Gastrocnemius medialis (tissue), 4 donors: Measurements from ENCODE around the gene PUM1. TPM values are rescaled to one million over a fixed set of nuclear protein-coding genes. Genes with fewer than 3 reads are reported as not detected.
A peak's percentile ranks its signal among the peaks of the same experiment; 100 is the strongest.
"Not testable (repeated sequence)": the region's sequence is repeated elsewhere in the genome, so short reads cannot be mapped to it uniquely, and the experiment has no call there.

Source experiments
- ATAC-seq, 2 donors: fragments of 150-250 bp; one replicate each; pipeline ENCODE4 v1.9.1; 2016
- DNase-seq, 2 donors: peaks; one replicate each; pipeline ENCODE4 v3.0.0-alpha.2; 2019
- H3K27ac ChIP-seq, 4 donors: fragments of 200-600 bp; sonication (generic); 1 replicate in 1 of 4; 2 replicates in 3 of 4; pipeline ENCODE4 v1.5.1; 2016 to 2018; ENCODE audit warnings: mild to moderate bottlenecking in 2 of 4, moderate library complexity in 1 of 4
- H3K27me3 ChIP-seq, 3 donors: fragments of 200-600 bp; sonication (generic) in 2 of 3; 1 replicate in 1 of 3; 2 replicates in 2 of 3; pipeline versions ENCODE4 v1.5.1 to v1.6.0; 2016 to 2019; ENCODE audit warnings: mild to moderate bottlenecking in 1 of 3, moderate library complexity in 1 of 3
- H3K36me3 ChIP-seq, 2 donors: fragments of 200-600 bp; sonication (generic) in 1 of 2; one replicate each; pipeline ENCODE4 v1.5.1; 2017 to 2018
- H3K4me1 ChIP-seq, 2 donors: fragments of 200-600 bp; sonication (generic) in 1 of 2; one replicate each; pipeline ENCODE4 v1.5.1; 2016 to 2017; ENCODE audit warnings: mild to moderate bottlenecking in 2 of 2
- H3K4me3 ChIP-seq, 4 donors: fragments of 200-600 bp; sonication (generic) in 3 of 4; 1 replicate in 1 of 4; 2 replicates in 3 of 4; pipeline ENCODE4 v1.5.1; 2016 to 2019; ENCODE audit warnings: mild to moderate bottlenecking in 2 of 4
- H3K9me3 ChIP-seq, 3 donors: fragments of 200-600 bp; sonication (generic) in 2 of 3; 1 replicate in 1 of 3; 2 replicates in 2 of 3; pipeline ENCODE4 v1.5.1; 2016 to 2019
- CTCF ChIP-seq, 5 experiments: fragments of 450-650 bp in 3 of 5; fragments of 200-600 bp in 2 of 5; sonication (generic) in 2 of 5; IDR thresholded peaks in 4 of 5; conservative IDR thresholded peaks in 1 of 5; 1 replicate in 4 of 5; 2 replicates in 1 of 5; pipeline ENCODE4 v1.5.1; 2016 to 2019; ENCODE audit warnings: antibody characterized with exemption in 5 of 5, mild to moderate bottlenecking in 3 of 5, moderate library complexity in 3 of 5
- POLR2A ChIP-seq, 2 donors: fragments of 450-650 bp; IDR thresholded peaks; one replicate each; pipeline ENCODE4 v1.6.1; 2017; ENCODE audit warnings: antibody characterized with exemption in 2 of 2, mild to moderate bottlenecking in 2 of 2, moderate library complexity in 2 of 2
- in situ Hi-C, 4 donors: fragments of 200-750 bp; cut with MboI; loops; one replicate each; pipeline versions ENCODE4 v1.15.0 to v1.8.0; 2017; ENCODE audit warnings: low sequenced_read_pairs in 4 of 4
- intact Hi-C: fragments of 100-400 bp; cut with DNase I; formaldehyde crosslinking; loops from one replicate; pipeline ENCODE4 v1.15.1; 2023; ENCODE audit warnings: low total_unique reads
- total RNA-seq, 4 donors: library from RNA; depleted of rRNA; stranded (reverse); fragments of >200 nt; gene quantifications; one replicate each; pipeline versions ENCODE4 v1.1.0 to v1.2.3, GENCODE V29; 2016

PUM1 gene
- total RNA-seq, 4 donors from 2014 or later, result 56.7 to 111 (median 76.4) TPM

GRCh38 chr1:30936541-30937171 lies 128.9 kb downstream of the PUM1 start:
- Histone ChIP-seq H3K9me3 (no peaks in the 10 kb centered on the region), H3K27me3 (no peaks in the 10 kb centered on the region), H3K4me1 (peaks cover 23 to 24% of the 10 kb centered on the region in 2 donors), H3K4me3 (no peak overlapping the region), H3K27ac (no peak overlapping the region), H3K36me3 (peaks cover 0 to 76% of the 10 kb centered on the region in 2 donors)
- TF ChIP-seq POLR2A (IDR thresholded peaks at IDR 0.05) (no peak), CTCF (IDR thresholded peaks at IDR 0.05 in 4 of 5, conservative IDR thresholded peaks at IDR 0.05 in 1 of 5) (no peak)
- DNase-seq (no peak), ATAC-seq (no peak)
- in situ Hi-C loops, result no loop called here
- intact Hi-C loops, result no loop called here

- in situ Hi-C loops, H3K27ac ChIP-seq, DNase-seq, intact Hi-C loops, H3K27me3 ChIP-seq, H3K9me3 ChIP-seq, H3K4me3 ChIP-seq, ATAC-seq: not testable (repeated sequence)
- peaks cover 0 to 68% of the 10 kb centered on the region in 2 donors for H3K36me3 ChIP-seq
- H3K4me1 ChIP-seq, result peaks cover 14 to 19% of the 10 kb centered on the region in 2 donors
Observed at GRCh38 chr1:30935758-30936157, 129.8 kb downstream of the PUM1 start.

- Histone ChIP-seq H3K27me3 (no peaks in the 10 kb centered on the region), H3K36me3 (peaks cover 0 to 57% of the 10 kb centered on the region in 2 donors), H3K27ac (peak overlapping the region in 3 of 4 donors; percentile 20 to 51 (median 46)), H3K4me1 (peaks cover 5 to 14% of the 10 kb centered on the region in 2 donors), H3K9me3 (no peaks in the 10 kb centered on the region), H3K4me3 (no peak overlapping the region)
- DNase-seq, result no peak
- intact Hi-C loops, result no loop called here
- no peak for ATAC-seq
- in situ Hi-C loops, result no loop called here
- TF ChIP-seq POLR2A (IDR thresholded peaks at IDR 0.05) (no peak), CTCF (IDR thresholded peaks at IDR 0.05 in 4 of 5, conservative IDR thresholded peaks at IDR 0.05 in 1 of 5) (no peak)
Observed at GRCh38 chr1:30934613-30935012, 130.9 kb downstream of the PUM1 start.

GRCh38 chr1:30933874-30934252 lies 131.7 kb downstream of the PUM1 start:
- ATAC-seq (no peak), DNase-seq (no peak)
- H3K27me3 ChIP-seq, result no peaks in the 10 kb centered on the region
- peaks cover 0 to 49% of the 10 kb centered on the region in 2 donors for H3K36me3 ChIP-seq
- no peaks in the 10 kb centered on the region for H3K9me3 ChIP-seq
- H3K4me3 ChIP-seq, result no peak overlapping the region
- peak overlapping the region in 2 of 4 donors; percentile 46 to 51 for H3K27ac ChIP-seq
- TF ChIP-seq POLR2A (IDR thresholded peaks at IDR 0.05) (no peak), CTCF (IDR thresholded peaks at IDR 0.05 in 4 of 5, conservative IDR thresholded peaks at IDR 0.05 in 1 of 5) (no peak)
- intact Hi-C loops, result no loop called here
- peaks cover 10 to 14% of the 10 kb centered on the region in 2 donors for H3K4me1 ChIP-seq
- in situ Hi-C loops, result no loop called here

- Histone ChIP-seq H3K36me3 (peaks cover 0 to 27% of the 10 kb centered on the region in 2 donors), H3K9me3 (no peaks in the 10 kb centered on the region), H3K4me1 (peaks cover 10 to 23% of the 10 kb centered on the region in 2 donors), H3K27me3 (no peaks in the 10 kb centered on the region), H3K4me3 (no peak overlapping the region), H3K27ac (no peak overlapping the region)
- DNase-seq (no peak), ATAC-seq (no peak)
- intact Hi-C loops, result no loop called here
- TF ChIP-seq CTCF (IDR thresholded peaks at IDR 0.05 in 4 of 5, conservative IDR thresholded peaks at IDR 0.05 in 1 of 5) (no peak), POLR2A (IDR thresholded peaks at IDR 0.05) (no peak)
- in situ Hi-C loops, result no loop called here
Observed at GRCh38 chr1:30930631-30931173, 134.8 kb downstream of the PUM1 start.
